CD14-positive monocyte (primary cell): Measurements from ENCODE around the gene PROM2. TPM values are rescaled to one million over a fixed set of nuclear protein-coding genes. Genes with fewer than 3 reads are reported as not detected.

Experiments
- DNase-seq, 3 donors: peaks; one replicate each; pipeline ENCODE4 v3.0.0-alpha.2; 2011 to 2022
- H2AFZ ChIP-seq: 2 replicates; pipeline ENCODE4 v1.6.0; 2012; ENCODE audit warnings: mild to moderate bottlenecking, low read depth, low read length, inconsistent platforms; ENCODE audit not compliant: insufficient read depth, poor library complexity, severe bottlenecking
- H3K27ac ChIP-seq, 2 donors: 1 replicate in 1 of 2; 2 replicates in 1 of 2; pipeline ENCODE4 v1.5.1; 2012 to 2013; ENCODE audit warnings: low read length in 2 of 2, control low read depth in 1 of 2, inconsistent platforms in 1 of 2, low read depth in 1 of 2, mild to moderate bottlenecking in 1 of 2
- H3K27me3 ChIP-seq, 2 donors: one replicate each; pipeline versions ENCODE4 v1.6.0 to v1.6.1; 2011 to 2013; ENCODE audit warnings: low read length in 2 of 2; ENCODE audit not compliant: control insufficient read depth in 2 of 2, insufficient read depth in 2 of 2
- H3K36me3 ChIP-seq, 2 donors: replicated peaks in 1 of 2; 1 replicate in 1 of 2; 2 replicates in 1 of 2; pipeline versions ENCODE4 v1.5.1 to v1.6.1; 2012 to 2013; ENCODE audit warnings: low read length in 2 of 2, control low read depth in 1 of 2, inconsistent platforms in 1 of 2, mild to moderate bottlenecking in 1 of 2; ENCODE audit not compliant: insufficient read depth in 2 of 2, control insufficient read depth in 1 of 2
- H3K4me1 ChIP-seq, 2 donors: 1 replicate in 1 of 2; 2 replicates in 1 of 2; pipeline versions ENCODE4 v1.5.1 to v1.6.1; 2012 to 2013; ENCODE audit warnings: low read length in 2 of 2, control low read depth in 1 of 2, inconsistent platforms in 1 of 2, mild to moderate bottlenecking in 1 of 2, moderate library complexity in 1 of 2; ENCODE audit not compliant: insufficient read depth in 2 of 2, control insufficient read depth in 1 of 2
- H3K4me2 ChIP-seq: replicated peaks from 2 replicates; pipeline ENCODE3; 2012; ENCODE audit warnings: low read length, moderate library complexity, mild to moderate bottlenecking; ENCODE audit not compliant: poor library complexity, severe bottlenecking; ENCODE audit errors: extremely low read depth
- H3K4me3 ChIP-seq, 3 experiments: fragments of 200-600 bp in 1 of 3; sonication (generic) in 1 of 3; replicated peaks in 1 of 3; 1 replicate in 2 of 3; 2 replicates in 1 of 3; pipeline ENCODE4 v1.5.1; 2011 to 2013; ENCODE audit warnings: low read length in 3 of 3, mild to moderate bottlenecking in 3 of 3, control low read depth in 2 of 3, low read depth in 2 of 3, inconsistent platforms in 1 of 3, moderate library complexity in 1 of 3
- H3K79me2 ChIP-seq: 2 replicates; pipeline ENCODE4 v1.6.0; 2012; ENCODE audit warnings: mild to moderate bottlenecking, control low read depth, inconsistent platforms, low read length, moderate library complexity; ENCODE audit not compliant: insufficient read depth
- H3K9ac ChIP-seq: 2 replicates; pipeline ENCODE4 v1.6.0; 2017; ENCODE audit warnings: low read length, mild to moderate bottlenecking; ENCODE audit not compliant: insufficient read depth, poor library complexity, severe bottlenecking
- H3K9me3 ChIP-seq, 2 donors: replicated peaks in 1 of 2; 1 replicate in 1 of 2; 2 replicates in 1 of 2; pipeline versions ENCODE4 v1.5.1 to v1.6.1; 2012 to 2013; ENCODE audit warnings: low read length in 2 of 2, control low read depth in 1 of 2; ENCODE audit not compliant: control insufficient read depth in 1 of 2, insufficient read depth in 1 of 2
- H4K20me1 ChIP-seq: 2 replicates; pipeline ENCODE4 v1.6.0; 2012; ENCODE audit warnings: mild to moderate bottlenecking, low read length, control low read depth, moderate library complexity; ENCODE audit not compliant: insufficient read depth
- H3K27ac Mint-ChIP-seq, 7 donors: one replicate each; pipeline ENCODE4 v1.8.0; 2020; ENCODE audit warnings: mild to moderate bottlenecking in 7 of 7, mixed read lengths in 7 of 7, moderate library complexity in 6 of 7, inconsistent platforms in 2 of 7
- H3K27me3 Mint-ChIP-seq, 3 donors: one replicate each; pipeline ENCODE4 v1.8.0; 2021 to 2022; ENCODE audit warnings: low read depth in 3 of 3, mild to moderate bottlenecking in 3 of 3, mixed read lengths in 3 of 3, moderate library complexity in 3 of 3, inconsistent platforms in 1 of 3
- H3K36me3 Mint-ChIP-seq, 2 donors: one replicate each; pipeline ENCODE4 v1.8.0; 2020; ENCODE audit warnings: mixed read lengths in 2 of 2, inconsistent platforms in 1 of 2, mild to moderate bottlenecking in 1 of 2
- H3K4me1 Mint-ChIP-seq: one replicate; pipeline ENCODE4 v1.8.0; 2020; ENCODE audit warnings: mild to moderate bottlenecking, mixed read lengths
- H3K4me3 Mint-ChIP-seq, 2 donors: one replicate each; pipeline ENCODE4 v1.8.0; 2020; ENCODE audit warnings: mild to moderate bottlenecking in 2 of 2, mixed read lengths in 2 of 2, moderate library complexity in 1 of 2
- H3K9me3 Mint-ChIP-seq, 7 donors: one replicate each; pipeline ENCODE4 v1.8.0; 2020 to 2022; ENCODE audit warnings: mixed read lengths in 7 of 7, mild to moderate bottlenecking in 6 of 7, moderate library complexity in 6 of 7, inconsistent platforms in 2 of 7
- CTCF ChIP-seq: fragments of 200-600 bp; IDR thresholded peaks from one replicate; pipeline ENCODE4 v1.8.0; 2022; ENCODE audit warnings: antibody characterized with exemption, mild to moderate bottlenecking
- WGBS: methylation state at CpG from one replicate; pipeline ENCODE4 v1.1.5; 2013; ENCODE audit warnings: missing lambda C conversion rate; ENCODE audit not compliant: insufficient coverage; 5-methylcytosine and 5-hydroxymethylcytosine counted together
- intact Hi-C, 2 donors: fragments of 100-400 bp; cut with micrococcal nuclease; formaldehyde crosslinking; loops; one replicate each; pipeline versions ENCODE4 v1.15.0 to v1.15.1; 2023
- polyA plus RNA-seq, 3 donors: library from polyadenylated mRNA; depleted of rRNA in 1 of 3; unstranded in 2 of 3; stranded (reverse) in 1 of 3; fragments of 300-500 nt in 2 of 3; fragments of >200 nt in 1 of 3; fragmentation: Illumina TruSeq in 2 of 3; gene quantifications; 1 replicate in 2 of 3; 2 replicates in 1 of 3; pipeline ENCODE4 v1.2.3, GENCODE V29; 2012 to 2021

PROM2 gene
- polyA plus RNA-seq, 3 donors: 0.41 TPM; not detected in 2

- H3K36me3 Mint-ChIP-seq: no peaks in the 10 kb centered on the region
- TF ChIP-seq CTCF: no peak
- Histone ChIP-seq H3K4me1 (no peaks in the 10 kb centered on the region), H3K79me2 (no peaks in the 10 kb centered on the region), H3K27ac (no peak overlapping the region), H3K27me3 (no peaks in the 10 kb centered on the region), H4K20me1 (no peaks in the 10 kb centered on the region), H3K36me3 (no peaks in the 10 kb centered on the region), H2AFZ (no peak overlapping the region), H3K4me2 (no peak overlapping the region), H3K9me3 (no peaks in the 10 kb centered on the region), H3K9ac (no peak overlapping the region), H3K4me3 (no peak overlapping the region)
- no peak overlapping the region for H3K27ac Mint-ChIP-seq
- 79% methylated on average over 2 of the region's 8 CpGs for WGBS
- H3K4me3 Mint-ChIP-seq: no peak overlapping the region
- H3K4me1 Mint-ChIP-seq: no peaks in the 10 kb centered on the region
- intact Hi-C loops: no loop called here
- peaks cover 0 to 4% (median 0%) of the 10 kb centered on the region in 7 donors for H3K9me3 Mint-ChIP-seq
- no peak for DNase-seq
- peaks cover 0 to 1% (median 0%) of the 10 kb centered on the region in 3 donors for H3K27me3 Mint-ChIP-seq
These were observed 7.5 kb downstream of the PROM2 start for GRCh38 chr2:95281786-95282185.

GRCh38 chr2:95282458-95282857 lies 8.2 kb downstream of the PROM2 start:
- TF ChIP-seq CTCF: no peak
- DNase-seq: no peak
- Mint-ChIP-seq H3K9me3 (peaks cover 0 to 4% (median 0%) of the 10 kb centered on the region in 7 donors), H3K4me3 (no peak overlapping the region), H3K36me3 (no peaks in the 10 kb centered on the region), H3K27me3 (peaks cover 0 to 1% (median under 1%) of the 10 kb centered on the region in 3 donors), H3K27ac (no peak overlapping the region), H3K4me1 (no peaks in the 10 kb centered on the region)
- no peak overlapping the region for H3K27ac ChIP-seq
- no peak overlapping the region for H2AFZ ChIP-seq
- 75% methylated on average over 3 of the region's 3 CpGs for WGBS
- H3K9ac ChIP-seq: no peak overlapping the region
- H4K20me1 ChIP-seq: no peaks in the 10 kb centered on the region
- H3K79me2 ChIP-seq: no peaks in the 10 kb centered on the region
- no peaks in the 10 kb centered on the region for H3K27me3 ChIP-seq
- H3K4me1 ChIP-seq: no peaks in the 10 kb centered on the region
- intact Hi-C loops: no loop called here
- no peaks in the 10 kb centered on the region for H3K36me3 ChIP-seq
- H3K9me3 ChIP-seq: no peaks in the 10 kb centered on the region
- H3K4me3 ChIP-seq: no peak overlapping the region
- H3K4me2 ChIP-seq: no peak overlapping the region
